Activated CD4-positive, alpha-beta memory T cell treated with anti-CD3 and anti-CD28 coated beads for 36 hours (primary cell): ENCODE results near the gene HIRA. TPM values are rescaled to one million over a fixed set of nuclear protein-coding genes. Genes with fewer than 3 reads are reported as not detected.

ENCODE experiments used
- CTCF ChIA-PET: fragments of 350-600 bp; sonication (Branson Sonifier 250); formaldehyde crosslinking; loops from one replicate; lab custom pipeline; 2021; ENCODE audit warnings: antibody characterized with exemption, inconsistent platforms; lab: Charles Lee
- POLR2A ChIA-PET: fragments of 350-600 bp; sonication (Branson Sonifier 250); formaldehyde crosslinking; loops from one replicate; lab custom pipeline; 2021; ENCODE audit warnings: antibody characterized with exemption; lab: Charles Lee
- DNase-seq: peaks from one replicate; pipeline ENCODE4 v3.0.0-alpha.2; 2020
- H3K27ac Mint-ChIP-seq: one replicate; pipeline ENCODE4 v1.8.0; 2021; ENCODE audit warnings: mixed read lengths
- H3K27me3 Mint-ChIP-seq: one replicate; pipeline ENCODE4 v1.8.0; 2021; ENCODE audit warnings: mixed read lengths
- H3K36me3 Mint-ChIP-seq: one replicate; pipeline ENCODE4 v1.8.0; 2021; ENCODE audit warnings: mixed read lengths
- H3K4me1 Mint-ChIP-seq: one replicate; pipeline ENCODE4 v1.8.0; 2021; ENCODE audit warnings: low read depth, mixed read lengths
- H3K4me3 Mint-ChIP-seq: one replicate; pipeline ENCODE4 v1.8.0; 2021; ENCODE audit warnings: mild to moderate bottlenecking, mixed read lengths
- H3K9me3 Mint-ChIP-seq: one replicate; pipeline ENCODE4 v1.8.0; 2021; ENCODE audit warnings: mixed read lengths
- intact Hi-C: fragments of 100-400 bp; cut with micrococcal nuclease; formaldehyde crosslinking; loops from one replicate; pipeline ENCODE4 v1.15.1; 2023
- total RNA-seq, 2 experiments: library from RNA; stranded (reverse); gene quantifications; one replicate each; pipeline ENCODE4 v1.2.3, GENCODE V29; 2021

The HIRA gene
- total RNA-seq, 2 experiments from 2014 or later, result 28.3 to 30.6 TPM

- H3K27me3 Mint-ChIP-seq, result no peaks in the 10 kb centered on the region
- DNase-seq, result no peak
- CTCF ChIA-PET, result no interaction called here
- no peak overlapping the region for H3K4me3 Mint-ChIP-seq
- H3K27ac Mint-ChIP-seq, result no peak overlapping the region
- no peaks in the 10 kb centered on the region for H3K9me3 Mint-ChIP-seq
- H3K4me1 Mint-ChIP-seq, result peaks cover 8% of the 10 kb centered on the region
- H3K36me3 Mint-ChIP-seq, result peaks cover 64% of the 10 kb centered on the region
- intact Hi-C loops, result no loop called here
- POLR2A ChIA-PET, result no interaction called here
These were observed 40.0 kb upstream of the HIRA start for GRCh38 chr22:19471572-19471971.

GRCh38 chr22:19470010-19470409, 38.5 kb upstream of the HIRA start:
- no peaks in the 10 kb centered on the region for H3K27me3 Mint-ChIP-seq
- no peak overlapping the region for H3K4me3 Mint-ChIP-seq
- no peaks in the 10 kb centered on the region for H3K4me1 Mint-ChIP-seq
- no peak for DNase-seq
- H3K36me3 Mint-ChIP-seq, result peaks cover 65% of the 10 kb centered on the region
- H3K9me3 Mint-ChIP-seq, result no peaks in the 10 kb centered on the region
- no peak overlapping the region for H3K27ac Mint-ChIP-seq
- ChIA-PET CTCF (no interaction called here), POLR2A (no interaction called here)
- intact Hi-C loops, result no loop called here

GRCh38 chr22:19469421-19469820, 37.9 kb upstream of the HIRA start:
- intact Hi-C loops, result no loop called here
- H3K27me3 Mint-ChIP-seq, result no peaks in the 10 kb centered on the region
- ChIA-PET POLR2A (interaction anchor here (0.6 kb wide), 1 partner anchor 10 kb away, joined by 3 read pairs; the partner anchor contains the start of gene CDC45), CTCF (no interaction called here)
- no peak overlapping the region for H3K4me3 Mint-ChIP-seq
- H3K4me1 Mint-ChIP-seq, result no peaks in the 10 kb centered on the region
- H3K27ac Mint-ChIP-seq, result no peak overlapping the region
- no peak for DNase-seq
- no peaks in the 10 kb centered on the region for H3K9me3 Mint-ChIP-seq
- peaks cover 68% of the 10 kb centered on the region for H3K36me3 Mint-ChIP-seq

- no peaks in the 10 kb centered on the region for H3K4me1 Mint-ChIP-seq
- peaks cover 62% of the 10 kb centered on the region for H3K36me3 Mint-ChIP-seq
These were observed 36.4 kb upstream of the HIRA start for GRCh38 chr22:19467912-19468311.

GRCh38 chr22:19466848-19467752, 35.6 kb upstream of the HIRA start:
- Mint-ChIP-seq H3K27ac (no peak overlapping the region), H3K4me3 (no peak overlapping the region), H3K36me3 (peaks cover 61% of the 10 kb centered on the region), H3K4me1 (no peaks in the 10 kb centered on the region), H3K9me3 (no peaks in the 10 kb centered on the region), H3K27me3 (no peaks in the 10 kb centered on the region)
- DNase-seq, result no peak
- POLR2A ChIA-PET, result no interaction called here
- CTCF ChIA-PET, result no interaction called here
- intact Hi-C loops, result no loop called here

More at GRCh38 chr22:19467912-19468311, 36.4 kb upstream of the HIRA start:
- no peak overlapping the region for H3K27ac Mint-ChIP-seq
- CTCF ChIA-PET, result no interaction called here
- no peak overlapping the region for H3K4me3 Mint-ChIP-seq
- POLR2A ChIA-PET, result no interaction called here
- intact Hi-C loops, result no loop called here
- H3K27me3 Mint-ChIP-seq, result no peaks in the 10 kb centered on the region
- H3K9me3 Mint-ChIP-seq, result no peaks in the 10 kb centered on the region
- DNase-seq, result no peak

GRCh38 chr22:19466126-19466716, 34.7 kb upstream of the HIRA start:
- DNase-seq, result no peak
- H3K27me3 Mint-ChIP-seq, result no peaks in the 10 kb centered on the region
- H3K9me3 Mint-ChIP-seq, result no peaks in the 10 kb centered on the region
- H3K4me1 Mint-ChIP-seq, result no peaks in the 10 kb centered on the region
- intact Hi-C loops, result no loop called here
- ChIA-PET CTCF (interaction anchor here (2.8 kb wide), 1 partner anchor 164 kb away, joined by 12 read pairs; no protein-coding TSS in a partner anchor), POLR2A (interaction anchor here (1.8 kb wide), 1 partner anchor 11 kb away, joined by 3 read pairs; no protein-coding TSS in a partner anchor)
- no peak overlapping the region for H3K4me3 Mint-ChIP-seq
- H3K36me3 Mint-ChIP-seq, result peaks cover 52% of the 10 kb centered on the region
- no peak overlapping the region for H3K27ac Mint-ChIP-seq

- ChIA-PET POLR2A (interaction anchor here (1.8 kb wide), 1 partner anchor 13 kb away, joined by 3 read pairs; no protein-coding TSS in a partner anchor), CTCF (interaction anchor here (2.8 kb wide), 1 partner anchor 165 kb away, joined by 12 read pairs; no protein-coding TSS in a partner anchor)
- peaks cover 45% of the 10 kb centered on the region for H3K36me3 Mint-ChIP-seq
- no peaks in the 10 kb centered on the region for H3K27me3 Mint-ChIP-seq
- H3K9me3 Mint-ChIP-seq, result no peaks in the 10 kb centered on the region
- H3K4me3 Mint-ChIP-seq, result no peak overlapping the region
- peak overlapping the region; percentile 11 for H3K27ac Mint-ChIP-seq
- DNase-seq, result no peak
- H3K4me1 Mint-ChIP-seq, result no peaks in the 10 kb centered on the region
- intact Hi-C loops, result no loop called here
These were observed 33.4 kb upstream of the HIRA start for GRCh38 chr22:19464975-19465374.

GRCh38 chr22:19464546-19464945, 33.0 kb upstream of the HIRA start:
- CTCF ChIA-PET, result interaction anchor here (1.7 to 2.8 kb wide), 2 partner anchors 10 to 165 kb away, joined by 5 to 12 read pairs; no protein-coding TSS in a partner anchor
- H3K27ac Mint-ChIP-seq, result peak overlapping the region; percentile 11
- no peak overlapping the region for H3K4me3 Mint-ChIP-seq
- intact Hi-C loops, result no loop called here
- H3K9me3 Mint-ChIP-seq, result no peaks in the 10 kb centered on the region
- H3K27me3 Mint-ChIP-seq, result no peaks in the 10 kb centered on the region
- no peak for DNase-seq
- no peaks in the 10 kb centered on the region for H3K4me1 Mint-ChIP-seq
- POLR2A ChIA-PET, result interaction anchor here (1.8 kb wide), 1 partner anchor 13 kb away, joined by 3 read pairs; no protein-coding TSS in a partner anchor
- peaks cover 42% of the 10 kb centered on the region for H3K36me3 Mint-ChIP-seq

- Mint-ChIP-seq H3K27me3 (no peaks in the 10 kb centered on the region), H3K27ac (no peak overlapping the region), H3K4me3 (no peak overlapping the region), H3K9me3 (no peaks in the 10 kb centered on the region), H3K36me3 (peaks cover 37% of the 10 kb centered on the region), H3K4me1 (no peaks in the 10 kb centered on the region)
- ChIA-PET POLR2A (no interaction called here), CTCF (interaction anchor here (0.7 to 2.8 kb wide), 3 partner anchors 11 to 514 kb away, joined by 3 to 12 read pairs (median 5); no protein-coding TSS in a partner anchor)
- DNase-seq, result no peak
- intact Hi-C loops, result no loop called here
These were observed 32.2 kb upstream of the HIRA start for GRCh38 chr22:19463491-19464469.

GRCh38 chr22:19463008-19463407, 31.5 kb upstream of the HIRA start:
- no peaks in the 10 kb centered on the region for H3K4me1 Mint-ChIP-seq
- H3K36me3 Mint-ChIP-seq, result peaks cover 30% of the 10 kb centered on the region
- ChIA-PET POLR2A (no interaction called here), CTCF (interaction anchor here (1.7 kb wide), 1 partner anchor 11 kb away, joined by 5 read pairs; no protein-coding TSS in a partner anchor)
- no peak overlapping the region for H3K4me3 Mint-ChIP-seq
- no peak overlapping the region for H3K27ac Mint-ChIP-seq
- no peak for DNase-seq
- H3K27me3 Mint-ChIP-seq, result no peaks in the 10 kb centered on the region
- H3K9me3 Mint-ChIP-seq, result no peaks in the 10 kb centered on the region
- intact Hi-C loops, result no loop called here

- intact Hi-C loops, result no loop called here
- H3K36me3 Mint-ChIP-seq, result peaks cover 22% of the 10 kb centered on the region
- ChIA-PET POLR2A (no interaction called here), CTCF (no interaction called here)
- H3K9me3 Mint-ChIP-seq, result no peaks in the 10 kb centered on the region
- no peak overlapping the region for H3K4me3 Mint-ChIP-seq
- H3K27ac Mint-ChIP-seq, result no peak overlapping the region
- H3K27me3 Mint-ChIP-seq, result no peaks in the 10 kb centered on the region
- no peak for DNase-seq
- no peaks in the 10 kb centered on the region for H3K4me1 Mint-ChIP-seq
These were observed 30.0 kb upstream of the HIRA start for GRCh38 chr22:19461506-19461905.
